Naive B cell (primary cell): ENCODE results near the gene HAUS3. TPM values are rescaled to one million over a fixed set of nuclear protein-coding genes. Genes with fewer than 3 reads are reported as not detected.

Experiments
- ATAC-seq, 2 donors: fragments of 150-1000 bp; cut with Tn5 transposase; 2 replicates each; pipeline ENCODE4 v1.10.0; 2021; ENCODE audit warnings: low read depth in 2 of 2, mild to moderate bottlenecking in 2 of 2, moderate library complexity in 2 of 2
- DNase-seq: peaks from one replicate; pipeline ENCODE4 v3.0.0; 2022
- H3K27ac Mint-ChIP-seq, 6 donors: one replicate each; pipeline ENCODE4 v1.8.0; 2020 to 2022; ENCODE audit warnings: mild to moderate bottlenecking in 6 of 6, mixed read lengths in 6 of 6, moderate library complexity in 5 of 6, inconsistent platforms in 2 of 6
- H3K27me3 Mint-ChIP-seq, 3 donors: one replicate each; pipeline ENCODE4 v1.8.0; 2021 to 2022; ENCODE audit warnings: mixed read lengths in 3 of 3, mild to moderate bottlenecking in 1 of 3
- H3K36me3 Mint-ChIP-seq, 2 donors: one replicate each; pipeline ENCODE4 v1.8.0; 2020 to 2022; ENCODE audit warnings: mixed read lengths in 2 of 2, inconsistent platforms in 1 of 2, mild to moderate bottlenecking in 1 of 2
- H3K4me1 Mint-ChIP-seq, 3 donors: one replicate each; pipeline ENCODE4 v1.8.0; 2020 to 2022; ENCODE audit warnings: mixed read lengths in 3 of 3, inconsistent platforms in 1 of 3, mild to moderate bottlenecking in 1 of 3, moderate library complexity in 1 of 3
- H3K4me3 Mint-ChIP-seq, 8 donors: one replicate each; pipeline ENCODE4 v1.8.0; 2020 to 2022; ENCODE audit warnings: mild to moderate bottlenecking in 8 of 8, mixed read lengths in 8 of 8, moderate library complexity in 8 of 8, inconsistent platforms in 2 of 8
- H3K9me3 Mint-ChIP-seq, 7 donors: one replicate each; pipeline ENCODE4 v1.8.0; 2020 to 2022; ENCODE audit warnings: mixed read lengths in 7 of 7, mild to moderate bottlenecking in 5 of 7, inconsistent platforms in 2 of 7, moderate library complexity in 1 of 7
- polyA plus RNA-seq, 6 donors: library from polyadenylated mRNA; unstranded; fragments of 300-500 nt; fragmentation: Illumina TruSeq; gene quantifications; one replicate each; pipeline ENCODE4 v1.2.3, GENCODE V29; 2021; ENCODE audit warnings: low read depth in 6 of 6

HAUS3 gene, protein sequence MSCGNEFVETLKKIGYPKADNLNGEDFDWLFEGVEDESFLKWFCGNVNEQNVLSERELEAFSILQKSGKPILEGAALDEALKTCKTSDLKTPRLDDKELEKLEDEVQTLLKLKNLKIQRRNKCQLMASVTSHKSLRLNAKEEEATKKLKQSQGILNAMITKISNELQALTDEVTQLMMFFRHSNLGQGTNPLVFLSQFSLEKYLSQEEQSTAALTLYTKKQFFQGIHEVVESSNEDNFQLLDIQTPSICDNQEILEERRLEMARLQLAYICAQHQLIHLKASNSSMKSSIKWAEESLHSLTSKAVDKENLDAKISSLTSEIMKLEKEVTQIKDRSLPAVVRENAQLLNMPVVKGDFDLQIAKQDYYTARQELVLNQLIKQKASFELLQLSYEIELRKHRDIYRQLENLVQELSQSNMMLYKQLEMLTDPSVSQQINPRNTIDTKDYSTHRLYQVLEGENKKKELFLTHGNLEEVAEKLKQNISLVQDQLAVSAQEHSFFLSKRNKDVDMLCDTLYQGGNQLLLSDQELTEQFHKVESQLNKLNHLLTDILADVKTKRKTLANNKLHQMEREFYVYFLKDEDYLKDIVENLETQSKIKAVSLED
- polyA plus RNA-seq: 10 to 100 TPM; 13.3 to 29.1 (median 19.3) TPM

GRCh38 chr4:2241410-2242353, at the start of gene HAUS3, which contains the start of gene POLN:
TSS of gene HAUS3 (minus strand) at chr4:2242121. CDS start at chr4:2240946, 1,175 bp downstream.
TSS of gene POLN (minus strand) at chr4:2242121. CDS start at chr4:2229231, 12,890 bp downstream.
- Mint-ChIP-seq H3K9me3 (no peaks in the 10 kb centered on the region), H3K4me3 (peak within 1 kb of the TSS; percentile 86 to 95 (median 90)), H3K36me3 (peaks cover 0 to 6% of the 10 kb centered on the region in 2 donors), H3K27ac (peak within 1 kb of the TSS; percentile 79 to 95 (median 94)), H3K4me1 (peaks cover 44 to 66% (median 61%) of the 10 kb centered on the region in 3 donors), H3K27me3 (no peaks in the 10 kb centered on the region)
- DNase-seq: peak; percentile 100
- ATAC-seq: peak; percentile 84 to 85

GRCh38 chr4:2290974-2291704, 49.2 kb upstream of the HAUS3 start:
- H3K4me1 Mint-ChIP-seq: peaks cover 6 to 17% (median 17%) of the 10 kb centered on the region in 3 donors
- H3K27ac Mint-ChIP-seq: peak overlapping the region; percentile 90 to 96 (median 94)
- peaks cover 0 to 12% (median 10%) of the 10 kb centered on the region in 3 donors for H3K27me3 Mint-ChIP-seq
- DNase-seq: peak; percentile 69
- no peaks in the 10 kb centered on the region for H3K36me3 Mint-ChIP-seq
- peak; percentile 88 to 90 for ATAC-seq
- peak overlapping the region; percentile 28 to 90 (median 74) for H3K4me3 Mint-ChIP-seq
- no peaks in the 10 kb centered on the region for H3K9me3 Mint-ChIP-seq

GRCh38 chr4:2290488-2290887, 48.6 kb upstream of the HAUS3 start:
- H3K36me3 Mint-ChIP-seq: no peaks in the 10 kb centered on the region
- DNase-seq (peak; percentile 40), ATAC-seq (peak in 1 of 2 donors; percentile 32)
- H3K9me3 Mint-ChIP-seq: no peaks in the 10 kb centered on the region
- peak overlapping the region; percentile 90 to 96 (median 94) for H3K27ac Mint-ChIP-seq
- H3K4me3 Mint-ChIP-seq: peak overlapping the region in 7 of 8 donors; percentile 28 to 90 (median 74)
- H3K27me3 Mint-ChIP-seq: peaks cover 0 to 12% (median 10%) of the 10 kb centered on the region in 3 donors
- H3K4me1 Mint-ChIP-seq: peaks cover 6 to 17% (median 17%) of the 10 kb centered on the region in 3 donors

DNA sequence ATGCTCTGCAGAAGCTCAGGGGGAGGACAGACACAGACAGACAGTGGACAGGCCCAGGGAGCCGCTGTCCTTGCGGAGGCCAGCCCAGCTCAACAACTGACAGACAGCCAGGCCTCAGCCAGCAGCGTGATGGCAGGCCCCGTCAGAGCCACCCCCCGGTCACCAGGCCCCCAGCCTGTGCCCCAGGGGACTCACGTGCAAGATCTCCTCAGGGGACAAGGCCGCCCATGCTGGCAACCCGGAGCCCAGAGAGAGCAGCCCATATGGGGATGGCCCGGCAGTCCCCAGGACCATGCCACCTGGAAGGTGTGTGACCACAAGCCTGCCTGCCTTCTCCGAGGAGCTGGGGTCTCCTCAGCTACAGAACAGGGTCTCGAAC, 48.0 kb upstream of the HAUS3 start:
- no peak for DNase-seq
- ATAC-seq: no peak
- peak overlapping the region in 5 of 8 donors; percentile 15 to 74 (median 64) for H3K4me3 Mint-ChIP-seq
- peak overlapping the region in 4 of 6 donors; percentile 18 to 94 (median 60) for H3K27ac Mint-ChIP-seq
- H3K9me3 Mint-ChIP-seq: no peaks in the 10 kb centered on the region
- H3K27me3 Mint-ChIP-seq: peaks cover 0 to 12% (median 10%) of the 10 kb centered on the region in 3 donors
- no peaks in the 10 kb centered on the region for H3K36me3 Mint-ChIP-seq
- peaks cover 6 to 17% (median 17%) of the 10 kb centered on the region in 3 donors for H3K4me1 Mint-ChIP-seq

DNA sequence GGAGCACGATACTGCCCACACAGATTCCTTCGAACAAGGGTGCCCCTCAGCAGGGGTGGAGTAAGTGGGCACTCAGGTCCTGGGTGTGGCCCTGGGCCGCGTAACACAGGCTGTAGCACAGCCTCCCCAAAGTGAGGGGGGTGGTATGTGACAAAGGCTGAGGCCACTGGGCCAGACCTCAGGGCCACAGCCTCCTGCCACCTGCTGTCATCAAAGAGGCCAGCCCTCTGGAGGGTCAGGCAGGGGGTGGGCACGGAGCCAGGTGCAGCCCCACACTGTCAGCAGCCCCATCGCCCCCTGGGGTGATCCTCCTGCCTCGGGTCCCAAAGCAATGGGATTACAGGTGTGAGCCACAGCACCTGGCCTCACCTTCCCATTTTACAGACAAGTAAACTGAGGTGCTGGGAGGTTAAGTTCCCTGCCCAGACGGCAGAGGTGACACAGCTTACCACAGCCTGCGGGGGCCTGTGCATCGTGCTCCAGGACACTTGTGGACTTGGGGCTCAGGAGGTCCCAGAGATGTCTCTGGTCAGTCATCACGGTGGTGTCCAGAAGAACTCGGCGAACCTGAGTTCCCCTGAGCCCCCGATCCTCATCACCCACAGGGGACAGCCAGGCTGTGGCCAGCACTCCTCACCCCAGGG, 47.5 kb upstream of the HAUS3 start:
- ATAC-seq (no peak), DNase-seq (no peak)
- H3K4me3 Mint-ChIP-seq: peak overlapping the region in 3 of 8 donors; percentile 16 to 69 (median 61)
- peaks cover 6 to 17% (median 17%) of the 10 kb centered on the region in 3 donors for H3K4me1 Mint-ChIP-seq
- no peaks in the 10 kb centered on the region for H3K36me3 Mint-ChIP-seq
- peak overlapping the region in 2 of 6 donors; percentile 24 to 93 for H3K27ac Mint-ChIP-seq
- no peaks in the 10 kb centered on the region for H3K9me3 Mint-ChIP-seq
- peaks cover 0 to 10% (median 9%) of the 10 kb centered on the region in 3 donors for H3K27me3 Mint-ChIP-seq

DNA sequence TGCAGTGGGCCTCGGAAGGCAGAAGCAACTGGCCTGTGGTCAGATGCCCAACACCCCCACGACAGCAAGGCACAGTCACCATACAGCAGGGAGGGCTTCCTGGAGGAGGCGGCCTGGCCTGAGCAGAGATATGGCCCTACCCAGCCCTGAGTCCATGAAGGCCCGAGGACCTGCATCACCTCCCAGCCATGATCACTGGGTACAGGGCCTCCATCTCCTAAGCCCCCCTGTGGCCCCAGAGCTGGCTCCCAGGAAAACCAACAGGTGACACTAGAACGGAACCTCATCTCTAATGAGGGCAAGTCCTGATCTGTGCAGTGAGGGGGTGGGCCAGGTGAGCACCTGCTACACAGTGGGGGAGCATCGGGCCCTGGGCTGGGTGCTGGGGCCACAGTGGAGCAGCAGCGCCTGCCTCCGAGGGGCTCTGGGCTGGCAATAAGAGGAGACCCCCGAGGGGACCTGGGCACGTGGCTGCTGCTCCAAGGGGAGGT, 46.2 kb upstream of the HAUS3 start:
- peaks cover 12 to 17% (median 17%) of the 10 kb centered on the region in 3 donors for H3K4me1 Mint-ChIP-seq
- H3K9me3 Mint-ChIP-seq: no peaks in the 10 kb centered on the region
- ATAC-seq: no peak

DNA sequence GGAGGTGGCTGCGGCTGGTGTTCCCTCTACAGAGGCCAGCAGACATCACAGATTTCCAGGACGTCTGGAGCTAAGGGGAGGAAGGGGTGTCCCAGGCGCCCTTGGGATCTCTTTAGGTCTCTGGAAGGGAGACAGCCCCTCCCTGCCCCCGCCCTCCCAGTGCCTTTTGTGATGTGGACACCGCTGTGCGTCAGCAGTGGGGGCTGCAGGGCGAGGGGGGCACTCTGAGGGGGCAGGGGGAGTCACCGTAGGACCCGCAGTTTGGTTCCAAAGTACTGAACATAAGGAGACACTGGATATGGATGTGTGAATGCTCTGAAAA, 45.6 kb upstream of the HAUS3 start:
- H3K4me1 Mint-ChIP-seq: peaks cover 14 to 17% (median 15%) of the 10 kb centered on the region in 3 donors
- no peak for ATAC-seq
- no peak for DNase-seq
- no peaks in the 10 kb centered on the region for H3K9me3 Mint-ChIP-seq
- peaks cover 0 to 9% (median 7%) of the 10 kb centered on the region in 3 donors for H3K27me3 Mint-ChIP-seq
- peak overlapping the region in 1 of 6 donors; percentile 69 for H3K27ac Mint-ChIP-seq
- no peak overlapping the region for H3K4me3 Mint-ChIP-seq
- H3K36me3 Mint-ChIP-seq: no peaks in the 10 kb centered on the region

More for the DNA sequence above, 46.2 kb upstream of the HAUS3 start:
- no peaks in the 10 kb centered on the region for H3K36me3 Mint-ChIP-seq
- DNase-seq: no peak
- H3K27ac Mint-ChIP-seq: peak overlapping the region in 4 of 6 donors; percentile 14 to 70 (median 52)
- no peak overlapping the region for H3K4me3 Mint-ChIP-seq
- H3K27me3 Mint-ChIP-seq: peaks cover 0 to 10% (median 9%) of the 10 kb centered on the region in 3 donors

- no peaks in the 10 kb centered on the region for H3K36me3 Mint-ChIP-seq
- DNase-seq (no peak), ATAC-seq (no peak)
- peaks cover 0 to 9% (median 2%) of the 10 kb centered on the region in 3 donors for H3K27me3 Mint-ChIP-seq
- peak overlapping the region in 2 of 6 donors; percentile 34 to 42 for H3K27ac Mint-ChIP-seq
- no peak overlapping the region for H3K4me3 Mint-ChIP-seq
- no peaks in the 10 kb centered on the region for H3K9me3 Mint-ChIP-seq
- peaks cover 19 to 22% (median 20%) of the 10 kb centered on the region in 3 donors for H3K4me1 Mint-ChIP-seq
Observed at GRCh38 chr4:2286904-2287593, 45.1 kb upstream of the HAUS3 start.

GRCh38 chr4:2285613-2286381, 43.9 kb upstream of the HAUS3 start:
- H3K27me3 Mint-ChIP-seq: peaks cover 0 to 6% (median 0%) of the 10 kb centered on the region in 3 donors
- H3K27ac Mint-ChIP-seq: peak overlapping the region in 2 of 6 donors; percentile 34 to 60
- H3K36me3 Mint-ChIP-seq: no peaks in the 10 kb centered on the region
- no peak for ATAC-seq
- H3K4me1 Mint-ChIP-seq: peaks cover 26 to 28% (median 28%) of the 10 kb centered on the region in 3 donors
- DNase-seq: no peak
- H3K9me3 Mint-ChIP-seq: no peaks in the 10 kb centered on the region
- no peak overlapping the region for H3K4me3 Mint-ChIP-seq

- ATAC-seq: no peak
- H3K36me3 Mint-ChIP-seq: no peaks in the 10 kb centered on the region
Observed at GRCh38 chr4:2284934-2285612, 43.2 kb upstream of the HAUS3 start.

More at GRCh38 chr4:2284934-2285612, 43.2 kb upstream of the HAUS3 start:
- peaks cover 0 to 4% (median 0%) of the 10 kb centered on the region in 3 donors for H3K27me3 Mint-ChIP-seq
- no peaks in the 10 kb centered on the region for H3K9me3 Mint-ChIP-seq
- H3K4me1 Mint-ChIP-seq: peaks cover 23 to 26% (median 24%) of the 10 kb centered on the region in 3 donors
- H3K27ac Mint-ChIP-seq: peak overlapping the region in 3 of 6 donors; percentile 60 to 98 (median 69)
- no peak for DNase-seq
- H3K4me3 Mint-ChIP-seq: no peak overlapping the region
